ENCODE data around the gene MPEG1.

The MPEG1 gene

GRCh38 chr11:59225017-59225416 lies 12.3 kb upstream of the MPEG1 start:
- TF ChIP-seq CTCF (IDR thresholded peaks at IDR 0.05; ENCODE audit: insufficient read depth, low read depth, low read length, missing control alignments): no peak
- H3K4me3 ChIP-seq (ENCODE audit: low read depth, low read length): no peak overlapping the region

GRCh38 chr11:59224351-59224928 lies 11.7 kb upstream of the MPEG1 start:
- TF ChIP-seq CTCF (IDR thresholded peaks at IDR 0.05; ENCODE audit: insufficient read depth, low read depth, low read length, missing control alignments): no peak
- H3K4me3 ChIP-seq (ENCODE audit: low read depth, low read length): no peak overlapping the region
- DNase-seq (ENCODE audit: low read depth): peak; percentile 31

More at GRCh38 chr11:59225017-59225416, 12.3 kb upstream of the MPEG1 start:
- no peak for DNase-seq (ENCODE audit: low read depth)

DNA sequence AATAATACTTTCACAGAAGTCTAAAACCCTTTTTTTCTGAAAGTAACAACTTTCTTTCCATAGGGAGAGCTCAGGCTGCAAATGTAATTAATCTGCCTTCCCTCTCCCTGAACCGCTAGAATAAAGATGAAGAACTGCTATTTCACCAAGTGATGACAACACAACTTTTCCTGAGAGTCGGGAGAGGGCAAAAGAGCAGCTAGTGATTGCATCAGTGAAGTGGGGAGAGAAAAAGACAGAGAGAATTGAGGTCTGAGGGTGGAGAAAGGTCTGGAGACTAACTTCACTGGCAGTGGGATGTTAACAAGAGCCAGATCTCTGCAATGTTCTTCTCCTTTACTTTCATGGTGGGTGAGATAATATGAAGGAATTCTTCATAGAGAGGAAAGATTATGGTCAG lies 10.9 kb upstream of the MPEG1 start:
- TF ChIP-seq CTCF (IDR thresholded peaks at IDR 0.05; ENCODE audit: insufficient read depth, low read depth, low read length, missing control alignments): no peak
- DNase-seq (ENCODE audit: low read depth): no peak
- H3K4me3 ChIP-seq (ENCODE audit: low read depth, low read length): no peak overlapping the region

DNA sequence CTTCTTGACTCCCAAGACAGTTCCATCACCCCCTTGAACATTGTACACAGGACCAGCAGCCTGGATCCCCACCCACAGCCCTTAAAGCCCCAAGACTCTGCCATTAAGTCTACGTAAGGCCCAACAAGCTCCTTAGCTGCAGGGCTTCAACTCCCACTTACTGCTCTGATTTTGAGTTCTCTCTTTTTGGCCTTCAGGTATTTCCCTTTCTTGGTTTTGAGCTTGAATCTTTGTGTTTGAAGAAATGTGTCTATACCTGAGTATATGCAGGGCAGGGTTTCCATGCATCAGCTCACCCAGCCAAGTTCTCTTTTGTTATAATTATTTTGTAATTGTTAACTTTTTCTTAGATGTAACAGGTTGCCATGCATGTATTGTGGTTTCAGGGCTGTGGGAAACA lies 10.4 kb upstream of the MPEG1 start:
- TF ChIP-seq CTCF (IDR thresholded peaks at IDR 0.05; ENCODE audit: insufficient read depth, low read depth, low read length, missing control alignments): no peak
- H3K4me3 ChIP-seq (ENCODE audit: low read depth, low read length): no peak overlapping the region
- no peak for DNase-seq (ENCODE audit: low read depth)

- H3K4me3 ChIP-seq (ENCODE audit: low read depth, low read length): no peak overlapping the region
- peak; percentile 27 for DNase-seq (ENCODE audit: low read depth)
- no peak for TF ChIP-seq CTCF (IDR thresholded peaks at IDR 0.05; ENCODE audit: insufficient read depth, low read depth, low read length, missing control alignments)
Observed at GRCh38 chr11:59222464-59223060, 9.8 kb upstream of the MPEG1 start.

DNA sequence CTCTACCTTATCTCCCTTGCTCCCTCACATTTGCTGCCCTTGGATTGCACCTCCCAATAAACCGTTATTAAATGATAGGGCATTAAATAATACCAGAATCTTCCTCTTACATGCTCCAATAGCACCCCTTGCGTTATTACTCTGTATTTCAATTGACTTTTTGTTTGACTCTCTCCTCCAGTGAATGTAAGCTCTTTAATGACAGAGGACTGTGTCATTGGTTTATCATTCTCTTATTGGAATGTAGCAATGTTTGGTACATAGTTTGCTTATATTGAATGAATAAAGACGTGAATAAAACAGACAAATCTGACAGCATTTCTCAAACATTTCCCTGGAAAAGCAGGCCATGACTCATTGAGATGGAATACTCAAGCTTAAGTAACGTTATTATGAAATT lies 8.7 kb upstream of the MPEG1 start:
- TF ChIP-seq CTCF (IDR thresholded peaks at IDR 0.05; ENCODE audit: insufficient read depth, low read depth, low read length, missing control alignments): no peak
- DNase-seq (ENCODE audit: low read depth): no peak
- H3K4me3 ChIP-seq (ENCODE audit: low read depth, low read length): no peak overlapping the region

DNA sequence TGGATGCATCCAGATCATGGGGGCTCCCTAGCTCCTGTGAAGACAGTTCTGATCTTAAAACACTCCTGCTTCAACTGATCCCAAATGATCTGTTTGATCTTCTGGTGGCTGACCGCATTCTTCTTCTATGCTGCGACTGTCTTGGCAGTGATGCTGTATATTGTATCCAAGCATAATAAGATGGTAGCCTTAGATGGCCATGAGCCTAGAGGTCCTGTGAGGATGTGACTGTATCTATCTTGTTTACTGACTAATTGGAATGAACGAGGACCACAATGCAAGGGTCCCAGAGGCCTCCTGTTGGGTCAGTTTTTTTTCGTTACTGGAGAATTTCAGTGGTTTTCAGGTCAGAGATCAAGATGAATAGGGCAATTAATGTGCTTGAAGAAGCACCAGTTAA lies 7.1 kb upstream of the MPEG1 start:
- no peak for TF ChIP-seq CTCF (IDR thresholded peaks at IDR 0.05; ENCODE audit: insufficient read depth, low read depth, low read length, missing control alignments)
- H3K4me3 ChIP-seq (ENCODE audit: low read depth, low read length): no peak overlapping the region
- no peak for DNase-seq (ENCODE audit: low read depth)
